Neural progenitor cell (in vitro differentiated cells): ENCODE data around the gene NRP1.

Source experiments
- CTCF ChIP-seq: fragments of 200-600 bp; sonication (generic); IDR thresholded peaks from 2 replicates; pipeline ENCODE4 v1.5.1; 2017; ENCODE audit warnings: antibody characterized with exemption, mild to moderate bottlenecking
- EZH2 ChIP-seq: fragments of 200-600 bp; sonication (generic); IDR thresholded peaks from 2 replicates; pipeline ENCODE4 v1.6.1; 2017; ENCODE audit warnings: antibody characterized with exemption, mild to moderate bottlenecking, moderate library complexity

- TF ChIP-seq CTCF (no peak), EZH2 (no peak)
These were observed 198.2 kb downstream of the NRP1 start for GRCh38 chr10:33136271-33136670.
